Activated CD8-positive, alpha-beta memory T cell treated with anti-CD3 and anti-CD28 coated beads, Interleukin-2, amount 50 U/mL, for 1 hour (primary cell): ENCODE data around the gene ADARB2.
"Not testable (repeated sequence)": the region's sequence is repeated elsewhere in the genome, so short reads cannot be mapped to it uniquely, and the experiment has no call there.

Experiments
- DNase-seq: peaks from one replicate; pipeline ENCODE4 v3.0.0-alpha.2; 2020; ENCODE audit errors: extremely low read depth

The ADARB2 gene

GRCh38 chr10:1398116-1398515 is 339.2 kb downstream of the ADARB2 start:
- DNase-seq, result not testable (repeated sequence)

GRCh38 chr10:1396297-1396635 is 341.1 kb downstream of the ADARB2 start:
- no peak for DNase-seq

DNA sequence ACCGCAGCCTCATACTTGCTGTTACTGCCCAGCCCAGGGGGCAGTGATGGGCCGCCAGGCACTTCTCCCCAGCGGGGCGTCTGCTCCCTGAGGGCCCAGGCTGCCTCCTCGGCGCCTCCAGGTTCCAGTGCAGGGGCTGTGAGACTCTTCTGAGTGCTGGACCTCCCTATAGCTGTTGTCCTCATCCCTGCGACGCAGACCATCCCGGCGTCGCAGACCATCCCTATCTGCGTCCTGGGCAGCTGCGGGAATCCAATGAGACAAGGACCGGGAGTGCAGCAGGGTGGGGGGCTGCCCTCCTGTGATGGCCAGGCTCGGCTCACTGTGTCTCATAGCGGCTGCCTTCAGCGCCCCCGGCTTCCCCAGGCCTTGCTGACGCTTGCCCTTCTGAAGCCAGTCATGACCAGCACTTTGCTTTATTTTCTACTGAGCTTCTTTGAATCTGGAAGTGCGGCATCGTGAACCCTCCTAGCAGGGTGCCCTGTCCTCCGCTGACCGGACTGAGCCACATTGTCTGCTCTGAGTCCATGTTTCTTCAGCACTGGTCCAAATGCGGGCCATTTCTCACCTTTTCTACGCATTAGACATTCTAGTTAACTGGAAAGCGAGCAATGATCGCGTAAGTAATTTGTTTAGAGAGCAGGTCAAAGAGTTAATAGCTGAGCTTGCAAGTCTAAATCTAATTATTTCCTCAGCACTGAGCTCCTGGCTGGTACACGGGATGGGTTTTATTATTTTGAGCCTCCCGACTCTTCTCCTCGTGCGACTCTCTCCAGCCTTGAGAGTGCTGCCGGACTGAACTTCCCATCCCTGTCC is 341.6 kb downstream of the ADARB2 start:
- no peak for DNase-seq

- no peak for DNase-seq
Measured at GRCh38 chr10:1395025-1395480, 342.3 kb downstream of the ADARB2 start.

GRCh38 chr10:1394155-1394912 is 343.0 kb downstream of the ADARB2 start:
- no peak for DNase-seq

- no peak for DNase-seq
Measured at GRCh38 chr10:1393481-1393880, 343.8 kb downstream of the ADARB2 start.

GRCh38 chr10:1392127-1392526 is 345.2 kb downstream of the ADARB2 start:
- no peak for DNase-seq

DNA sequence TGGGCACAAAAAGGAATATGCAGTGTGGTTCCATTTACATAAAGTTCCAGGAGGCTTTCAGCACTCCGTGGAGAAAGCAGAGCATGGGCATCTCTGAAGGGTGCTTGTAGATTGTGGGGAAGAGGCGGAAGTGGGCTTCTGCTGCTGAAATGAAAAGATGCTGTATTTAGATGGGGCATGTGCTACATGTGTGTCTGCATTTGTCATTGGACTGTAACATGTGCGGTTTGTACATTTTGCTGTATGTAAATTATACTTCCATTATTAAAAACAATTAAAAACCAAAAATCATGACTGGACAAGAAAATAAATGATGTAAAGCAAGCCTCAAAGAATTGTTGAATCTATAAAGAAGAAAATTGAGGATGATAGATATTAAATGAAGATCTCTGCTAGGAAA is 347.1 kb downstream of the ADARB2 start:
- DNase-seq, result no peak

DNA sequence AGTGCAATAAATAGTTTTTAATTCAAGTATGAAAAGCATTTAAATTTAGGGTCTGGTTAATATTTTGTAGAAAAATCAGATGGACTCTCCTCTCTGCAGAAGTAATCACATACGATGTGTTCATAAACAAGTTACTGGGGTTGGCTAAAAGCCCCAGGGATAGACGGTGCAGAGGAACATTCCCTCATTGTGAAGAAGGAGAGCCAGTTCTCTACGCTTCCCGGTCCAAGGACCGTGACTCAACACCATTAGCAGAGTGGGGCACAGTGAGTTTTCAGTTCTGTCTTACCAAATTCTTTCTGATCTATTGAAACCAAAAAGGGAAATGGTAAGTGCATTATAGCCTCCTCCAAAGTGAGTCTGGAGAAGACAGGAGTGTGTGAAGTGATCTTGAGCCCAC is 353.3 kb downstream of the ADARB2 start:
- no peak for DNase-seq

DNA sequence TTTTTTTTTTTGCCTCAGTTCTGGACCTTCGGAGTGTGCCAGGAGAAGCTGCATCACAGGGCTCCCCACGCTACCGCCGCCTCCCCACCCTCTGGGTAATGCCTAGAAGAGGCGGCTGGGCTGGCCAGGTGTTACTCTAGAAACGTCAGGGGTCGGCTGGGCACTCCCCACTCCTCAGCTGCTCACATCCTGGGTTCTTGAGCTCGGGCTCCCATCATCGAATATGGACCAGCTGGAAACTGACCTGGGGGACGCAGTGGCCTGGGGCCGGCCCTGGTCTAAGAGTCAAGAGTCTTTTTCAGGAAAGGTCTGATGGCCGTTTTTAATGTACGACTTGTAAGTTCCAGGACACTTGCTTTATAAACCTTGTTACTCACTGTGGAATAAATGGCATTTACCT is 354.6 kb downstream of the ADARB2 start:
- DNase-seq, result no peak

DNA sequence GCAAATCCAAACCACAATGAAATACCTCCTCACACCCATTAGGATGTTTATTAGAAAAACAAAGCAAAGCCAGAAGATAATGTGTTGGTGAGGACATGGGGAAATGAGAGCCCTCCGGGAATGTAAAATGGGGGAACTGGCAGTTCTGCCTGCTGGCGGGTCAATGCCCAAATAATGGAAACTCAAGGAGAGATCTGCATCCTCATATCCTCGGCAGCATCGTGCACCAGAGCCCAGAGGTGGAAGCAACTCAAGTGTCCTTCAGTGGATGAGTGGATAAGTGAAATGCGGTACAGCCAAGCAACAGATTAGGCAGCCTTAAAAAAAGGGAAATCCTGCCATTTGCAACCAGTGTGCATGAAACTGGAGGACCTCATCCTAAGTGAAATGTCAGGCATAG is 356.0 kb downstream of the ADARB2 start:
- no peak for DNase-seq

- DNase-seq, result no peak
Measured at GRCh38 chr10:1380088-1380671, 357.1 kb downstream of the ADARB2 start.

DNA sequence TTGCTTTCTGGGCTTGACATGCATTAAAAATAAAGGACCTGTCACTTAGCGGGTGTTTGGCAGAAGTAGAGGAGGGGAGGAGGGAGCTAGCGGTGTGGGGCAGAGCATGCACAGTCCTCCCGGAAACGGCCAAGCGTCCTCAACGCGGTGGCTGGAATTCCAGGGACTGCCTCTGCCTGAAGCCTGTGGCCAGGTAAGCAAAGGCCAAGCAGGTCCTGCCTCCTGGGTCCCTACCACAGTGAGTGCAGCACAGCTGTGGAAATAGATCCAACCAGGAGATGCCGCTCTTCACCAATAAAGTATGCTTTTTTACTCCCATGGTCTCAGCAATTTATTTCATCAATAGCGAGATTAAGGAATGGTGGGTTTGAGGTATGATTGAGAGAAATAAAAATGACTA is 357.7 kb downstream of the ADARB2 start:
- no peak for DNase-seq

DNA sequence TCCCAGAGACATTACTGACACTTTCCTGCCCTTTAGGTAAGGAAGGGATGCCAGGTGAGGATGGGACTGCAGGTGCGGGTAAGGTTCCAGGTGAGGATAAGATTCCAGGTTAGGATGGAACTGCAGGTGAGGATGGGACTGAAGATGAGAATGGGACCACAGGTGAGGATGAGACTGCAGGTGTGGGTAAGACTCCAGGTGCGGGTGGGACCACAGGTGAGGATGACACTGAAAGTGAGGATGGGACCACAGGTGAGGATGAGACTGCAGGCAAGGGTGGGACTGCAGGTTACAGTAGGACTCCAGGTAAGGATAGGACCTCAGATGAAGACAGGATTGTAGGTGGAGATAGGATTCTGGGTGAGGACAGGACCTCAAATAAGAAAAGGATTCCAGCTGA is 358.9 kb downstream of the ADARB2 start:
- DNase-seq, result no peak

DNA sequence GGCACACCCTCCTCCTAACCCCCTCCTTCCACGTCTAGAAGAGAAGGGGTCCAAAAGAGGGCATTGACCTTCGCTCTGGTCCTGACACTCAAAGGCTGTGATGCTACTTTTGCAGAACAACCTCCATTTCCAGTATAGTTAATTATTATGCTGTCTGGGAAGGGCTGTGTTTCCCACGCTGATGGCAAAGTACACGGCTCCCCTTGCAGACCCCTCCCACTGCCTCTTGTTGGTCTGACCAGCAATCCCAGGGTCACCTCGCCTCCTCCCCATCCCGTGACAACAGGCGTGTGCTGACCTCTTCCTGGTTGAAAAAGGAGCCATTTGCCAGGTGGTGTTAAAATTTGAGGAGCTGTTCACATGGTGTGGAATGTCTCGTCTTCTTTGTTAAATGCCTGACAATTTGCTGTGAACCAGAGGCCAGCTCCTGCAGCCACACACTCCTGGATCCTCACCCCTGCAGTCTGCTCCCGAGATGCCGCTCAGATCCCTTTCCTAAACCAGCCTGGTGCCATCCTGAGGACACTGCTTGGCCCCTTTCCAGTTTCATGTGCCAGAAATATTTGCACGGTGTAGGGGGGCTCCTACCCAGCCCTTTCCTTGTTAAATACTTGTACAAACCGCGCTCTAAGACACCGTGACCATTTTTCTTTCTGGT is 359.5 kb downstream of the ADARB2 start:
- DNase-seq, result no peak

DNA sequence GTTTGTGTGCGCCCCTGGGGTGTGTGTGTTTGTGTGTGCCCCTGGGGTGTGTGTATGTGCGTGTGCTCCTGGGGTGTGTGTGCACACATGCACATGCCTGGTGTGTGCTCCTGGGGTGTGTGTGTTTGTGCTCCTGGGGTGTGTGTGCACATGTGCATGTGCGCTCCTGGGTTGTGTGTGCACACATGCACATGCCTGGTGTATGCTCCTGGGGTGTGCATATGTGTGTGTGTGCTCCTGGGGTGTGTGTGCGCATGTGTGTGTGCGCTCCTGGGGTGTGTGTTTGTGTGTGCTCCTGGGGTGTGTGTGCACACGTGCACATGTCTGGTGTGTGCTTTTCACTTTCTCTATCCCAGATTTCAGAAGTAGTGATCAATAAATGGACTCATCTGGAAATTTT is 360.1 kb downstream of the ADARB2 start:
- no peak for DNase-seq

DNA sequence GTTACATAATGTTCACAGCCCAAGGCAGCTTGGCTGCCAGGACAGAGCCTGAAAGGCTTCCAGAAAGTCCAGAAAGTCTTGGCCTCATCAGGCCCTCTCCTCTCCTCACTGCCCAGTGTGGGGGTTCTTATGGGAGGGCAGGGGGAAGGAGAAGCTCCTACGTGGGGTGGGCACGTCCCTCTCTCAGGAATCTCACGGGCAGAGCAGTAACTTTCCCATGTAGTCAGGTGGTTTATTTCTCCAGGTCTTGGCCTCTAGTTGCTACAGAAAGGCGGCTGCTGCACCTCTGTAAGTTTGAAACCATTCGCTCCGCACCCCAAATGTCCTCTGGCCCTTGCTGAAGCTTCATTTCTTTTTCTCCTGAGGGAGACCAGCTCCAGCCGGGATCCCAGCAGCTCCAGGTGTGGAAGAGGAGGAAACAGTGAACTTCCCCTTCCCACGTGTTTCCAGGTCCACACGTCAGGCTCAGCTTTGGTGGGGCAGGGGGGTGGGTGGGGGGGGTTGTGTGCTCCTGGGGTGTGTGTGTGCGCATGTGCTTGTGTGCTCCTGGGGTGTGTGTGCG is 360.9 kb downstream of the ADARB2 start:
- no peak for DNase-seq

GRCh38 chr10:1375346-1376170 is 361.8 kb downstream of the ADARB2 start:
- no peak for DNase-seq

DNA sequence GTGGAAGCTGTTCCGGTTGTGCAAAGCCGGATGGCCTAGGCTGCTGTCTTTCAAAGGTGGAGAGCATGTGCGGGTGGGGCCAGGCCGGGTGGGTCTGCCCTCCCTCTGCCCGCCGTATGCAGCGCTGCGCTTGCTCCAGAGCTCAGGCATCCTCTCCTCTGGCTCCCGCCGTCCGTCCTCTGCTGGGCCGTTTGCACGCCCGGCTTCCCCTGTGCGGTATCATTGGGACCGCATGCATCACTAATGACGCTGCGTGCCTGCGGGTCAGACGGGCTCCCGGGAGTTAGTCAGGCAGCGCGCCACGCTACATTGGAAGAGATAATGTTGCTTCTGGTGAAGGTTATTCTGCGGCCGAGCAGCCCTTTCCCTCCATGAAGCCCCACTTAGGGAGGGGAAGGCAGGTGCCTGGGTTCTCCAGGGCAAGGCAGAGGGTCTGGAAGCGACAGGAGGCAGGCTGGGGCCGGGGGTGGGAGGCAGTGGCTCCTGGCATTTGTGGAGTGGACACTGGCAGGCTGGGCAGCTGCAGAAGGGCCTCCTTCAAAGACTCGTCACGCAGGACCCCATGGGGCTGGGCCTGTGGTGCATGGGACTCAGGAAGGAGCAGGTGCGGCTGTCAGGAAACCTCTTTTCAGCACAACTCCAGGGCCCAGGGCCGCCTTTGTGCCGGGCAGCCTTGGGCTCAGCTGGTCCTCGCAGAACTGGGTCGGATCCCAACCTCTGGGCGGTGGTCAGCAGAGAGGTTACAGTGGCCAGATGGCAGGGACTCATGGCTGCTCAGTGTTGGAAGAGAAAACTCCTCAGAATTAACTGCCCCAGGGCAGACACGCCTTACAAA is 362.6 kb downstream of the ADARB2 start:
- no peak for DNase-seq

- DNase-seq, result no peak
Measured at GRCh38 chr10:1373287-1373686, 364.0 kb downstream of the ADARB2 start.
